Measurements from ENCODE around the gene SENP3. TPM values are rescaled to one million over a fixed set of nuclear protein-coding genes. Genes with fewer than 3 reads are reported as not detected.
A peak's percentile ranks its signal among the peaks of the same experiment; 100 is the strongest.

SENP3 gene
- total and polyA plus RNA-seq, 4 donors: 4.9 to 29.2 (median 19.7) TPM

- 81% methylated on average over 13 of the region's 13 CpGs for WGBS
Measured at GRCh38 chr17:7515911-7516610, 45.7 kb upstream of the SENP3 start.

DNA sequence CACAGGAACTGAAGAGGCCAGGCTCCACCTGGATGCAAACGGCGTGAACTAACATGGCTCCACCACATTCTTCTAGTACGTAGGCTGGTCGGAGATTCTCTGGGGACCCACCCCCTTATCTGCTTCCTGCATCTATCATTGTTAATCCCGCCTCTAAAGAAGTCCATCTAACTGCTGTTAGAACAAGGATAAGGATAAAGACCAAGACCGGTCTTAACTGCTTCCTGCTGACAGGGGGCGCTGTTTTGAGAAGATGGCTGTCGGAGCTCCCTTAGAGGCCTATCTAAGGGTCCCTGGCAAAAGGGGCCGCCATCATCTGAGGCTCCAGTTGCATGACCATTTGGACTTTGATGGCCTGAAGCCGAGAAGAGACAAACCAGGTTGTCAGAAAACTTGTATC lies 38.7 kb upstream of the SENP3 start:
- Histone ChIP-seq H3K27me3 (ENCODE audit: control insufficient read depth in 4 of 4, insufficient read depth in 4 of 4, low read length in 3 of 4) (no peaks in the 10 kb centered on the region), H3K9me3 (ENCODE audit: control insufficient read depth in 4 of 4, low read length in 3 of 4) (no peaks in the 10 kb centered on the region), H3K27ac (ENCODE audit: low read depth in 1 of 2, low read length in 2 of 2) (no peak overlapping the region), H3K4me3 (ENCODE audit: low read depth in 1 of 3, low read length in 3 of 3) (no peak overlapping the region), H3K36me3 (ENCODE audit: control insufficient read depth in 4 of 4, insufficient read depth in 3 of 4, low read depth in 1 of 4, low read length in 3 of 4) (no peaks in the 10 kb centered on the region), H3K9ac (ENCODE audit: low read depth in 1 of 2, low read length in 2 of 2) (no peak overlapping the region), H3K4me1 (ENCODE audit: control insufficient read depth in 4 of 4, insufficient read depth in 4 of 4, low read length in 3 of 4) (no peaks in the 10 kb centered on the region)
- 56% methylated on average over 10 of the region's 10 CpGs for WGBS
- no peak for DNase-seq (ENCODE audit: low spot score)
- TF ChIP-seq MAX (IDR thresholded peaks at IDR 0.05) (no peak), CTCF (IDR thresholded peaks at IDR 0.05; ENCODE audit: low read depth, low read length, missing input control) (peak; percentile 37), EGR1 (IDR thresholded peaks at IDR 0.05; ENCODE audit: low read depth in 2 of 2) (no peak), HNF4A (conservative IDR thresholded peaks at IDR 0.05) (no peak), FOXA2 (IDR thresholded peaks at IDR 0.05) (no peak), NR2F2 (IDR thresholded peaks at IDR 0.05) (no peak), RAD21 (IDR thresholded peaks at IDR 0.05) (peak; percentile 17 to 42), GABPA (IDR thresholded peaks at IDR 0.05 in 1 of 2, conservative IDR thresholded peaks at IDR 0.05 in 1 of 2) (no peak)

More at GRCh38 chr17:7515911-7516610, 45.7 kb upstream of the SENP3 start:
- Histone ChIP-seq H3K36me3 (ENCODE audit: control insufficient read depth in 4 of 4, insufficient read depth in 3 of 4, low read depth in 1 of 4, low read length in 3 of 4) (peaks cover 5 to 31% (median 24%) of the 10 kb centered on the region in 4 donors), H3K27ac (ENCODE audit: low read depth in 1 of 2, low read length in 2 of 2) (no peak overlapping the region), H3K4me3 (ENCODE audit: low read depth in 1 of 3, low read length in 3 of 3) (no peak overlapping the region), H3K4me1 (ENCODE audit: control insufficient read depth in 4 of 4, insufficient read depth in 4 of 4, low read length in 3 of 4) (peaks cover 0 to 5% (median 1%) of the 10 kb centered on the region in 4 donors), H3K9ac (ENCODE audit: low read depth in 1 of 2, low read length in 2 of 2) (no peak overlapping the region), H3K27me3 (ENCODE audit: control insufficient read depth in 4 of 4, insufficient read depth in 4 of 4, low read length in 3 of 4) (no peaks in the 10 kb centered on the region), H3K9me3 (ENCODE audit: control insufficient read depth in 4 of 4, low read length in 3 of 4) (no peaks in the 10 kb centered on the region)
- TF ChIP-seq FOXA1 (IDR thresholded peaks at IDR 0.05) (no peak), RAD21 (IDR thresholded peaks at IDR 0.05) (peak in 1 of 2 donors; percentile 10), TAF1 (conservative IDR thresholded peaks at IDR 0.05) (no peak), HNF4A (conservative IDR thresholded peaks at IDR 0.05) (peak; percentile 43)
- DNase-seq (ENCODE audit: low spot score): no peak

DNA sequence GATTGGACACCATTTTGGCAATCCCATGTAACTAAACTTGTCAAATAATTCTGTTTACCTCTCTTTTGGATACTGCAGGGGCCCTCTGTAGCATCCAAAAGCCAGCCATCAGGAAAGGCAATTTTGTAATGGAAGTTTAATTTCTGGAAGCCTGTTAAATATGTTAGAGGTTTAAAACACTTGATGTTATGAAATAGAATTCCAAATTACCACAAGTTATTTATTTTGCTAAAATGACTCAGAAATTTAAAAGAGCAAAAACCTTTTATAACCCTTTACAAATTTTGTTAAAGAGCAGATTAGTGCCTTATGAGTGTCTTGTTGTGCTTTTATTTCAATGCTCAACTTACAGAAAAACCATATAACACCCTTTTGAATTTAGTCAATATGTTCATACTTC lies 32.9 kb upstream of the SENP3 start:
- DNase-seq (ENCODE audit: low spot score): no peak
- TF ChIP-seq FOXA2 (IDR thresholded peaks at IDR 0.05) (no peak), HNF4G (IDR thresholded peaks at IDR 0.05) (no peak)
- Histone ChIP-seq H3K27ac (ENCODE audit: low read depth in 1 of 2, low read length in 2 of 2) (no peak overlapping the region), H3K4me3 (ENCODE audit: low read depth in 1 of 3, low read length in 3 of 3) (no peak overlapping the region), H3K4me1 (ENCODE audit: control insufficient read depth in 4 of 4, insufficient read depth in 4 of 4, low read length in 3 of 4) (no peaks in the 10 kb centered on the region), H3K9me3 (ENCODE audit: control insufficient read depth in 4 of 4, low read length in 3 of 4) (peaks cover 0 to 2% (median 0%) of the 10 kb centered on the region in 4 donors), H3K27me3 (ENCODE audit: control insufficient read depth in 4 of 4, insufficient read depth in 4 of 4, low read length in 3 of 4) (no peaks in the 10 kb centered on the region), H3K36me3 (ENCODE audit: control insufficient read depth in 4 of 4, insufficient read depth in 3 of 4, low read depth in 1 of 4, low read length in 3 of 4) (no peaks in the 10 kb centered on the region), H3K9ac (ENCODE audit: low read depth in 1 of 2, low read length in 2 of 2) (no peak overlapping the region)

Data from liver (tissue), 9 donors.